Astrocyte of the hippocampus (primary cell): ENCODE measurements around the gene CDH4.

Experiments
- DNase-seq: peaks from one replicate; pipeline ENCODE4 v3.0.0; 2011; ENCODE audit warnings: low read depth, low spot score

Gene CDH4

DNA sequence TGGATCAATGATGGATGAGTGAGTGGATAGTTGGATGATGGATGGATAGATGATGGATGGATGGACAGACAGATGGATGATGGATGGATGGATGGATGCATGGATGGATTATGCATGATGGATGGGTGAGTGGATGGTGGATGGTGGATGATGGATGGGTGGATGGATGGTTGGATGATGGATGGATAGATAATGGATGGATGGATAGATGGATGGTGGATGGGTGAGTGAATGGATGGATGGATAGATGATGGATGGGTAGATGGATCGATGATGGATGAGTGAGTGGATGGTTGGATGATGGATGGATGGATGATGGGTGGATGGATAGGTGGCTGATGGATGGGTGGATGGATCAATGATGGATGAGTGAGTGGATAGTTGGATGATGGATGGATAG is 637.6 kb downstream of the CDH4 start:
- no peak for DNase-seq

DNA sequence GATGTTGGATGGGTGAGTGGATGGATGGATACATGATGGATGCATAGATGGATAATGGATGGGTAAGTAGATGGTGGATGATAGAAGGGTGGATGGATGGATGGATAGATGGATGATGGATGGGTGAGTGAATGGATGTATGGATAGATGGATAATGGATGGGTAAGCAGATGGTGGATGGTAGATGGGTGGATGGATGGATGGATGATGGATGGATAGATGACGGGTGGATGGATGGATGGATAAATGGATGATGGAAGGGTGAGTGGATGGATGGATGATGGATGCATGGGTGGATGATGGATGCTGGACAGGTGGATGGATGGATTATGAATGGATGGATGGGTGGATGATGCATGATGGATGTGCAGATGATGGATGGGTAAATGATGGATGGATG is 638.1 kb downstream of the CDH4 start:
- DNase-seq = no peak

DNA sequence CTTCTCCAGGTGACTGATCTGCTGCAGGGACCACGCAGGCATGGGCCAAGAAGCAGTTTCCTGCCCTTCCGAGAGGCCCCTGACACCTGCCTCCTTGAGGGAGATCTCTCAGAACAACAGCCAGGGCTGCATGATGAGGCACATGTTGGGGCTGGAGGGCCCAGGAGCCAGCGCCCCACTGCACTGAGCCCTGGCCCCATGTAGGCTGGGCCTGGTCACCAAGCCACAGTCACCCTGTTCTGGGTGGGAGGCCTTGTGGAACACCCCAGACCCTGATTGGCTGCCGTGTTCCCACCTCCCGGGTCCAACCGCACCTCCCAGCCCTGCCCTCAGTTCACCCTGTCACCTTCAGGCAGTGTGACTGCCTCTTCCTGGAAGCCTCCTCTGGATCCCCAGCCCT is 639.4 kb downstream of the CDH4 start:
- DNase-seq = no peak

DNA sequence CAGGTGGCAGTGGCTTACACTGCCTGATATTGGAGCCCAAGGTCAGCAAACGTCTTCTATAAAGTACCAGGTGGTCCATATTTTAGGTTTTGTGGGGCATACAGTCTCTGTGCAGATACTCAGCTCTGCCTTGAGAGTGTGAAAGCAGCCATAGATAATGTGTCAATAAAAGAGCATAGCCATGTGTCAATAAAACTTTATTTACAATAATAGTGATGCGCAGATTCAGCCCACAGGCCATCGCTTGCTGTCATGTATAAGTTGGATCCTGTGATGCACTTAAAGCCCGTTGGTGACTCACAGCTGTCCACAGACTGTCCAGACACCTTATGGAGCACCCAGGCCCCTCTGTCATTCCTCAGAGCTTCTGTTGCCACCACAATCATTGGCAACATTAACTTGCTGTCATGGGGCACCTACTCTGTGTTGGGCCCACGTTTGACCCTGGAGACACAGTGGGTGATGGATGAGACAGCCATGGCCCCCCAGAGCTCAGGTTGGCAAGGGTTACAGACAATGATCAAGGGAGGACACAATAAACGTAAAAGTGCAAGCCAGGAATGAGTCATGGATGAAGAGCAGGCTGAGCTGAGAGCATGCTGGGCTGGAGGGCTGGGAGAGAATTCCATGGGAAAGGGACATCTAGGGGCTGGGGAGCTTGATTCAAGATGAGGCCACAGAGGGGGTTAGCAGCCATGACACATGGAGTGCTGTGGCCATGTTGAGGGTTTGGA is 640.0 kb downstream of the CDH4 start:
- DNase-seq = peak; percentile 7

DNA sequence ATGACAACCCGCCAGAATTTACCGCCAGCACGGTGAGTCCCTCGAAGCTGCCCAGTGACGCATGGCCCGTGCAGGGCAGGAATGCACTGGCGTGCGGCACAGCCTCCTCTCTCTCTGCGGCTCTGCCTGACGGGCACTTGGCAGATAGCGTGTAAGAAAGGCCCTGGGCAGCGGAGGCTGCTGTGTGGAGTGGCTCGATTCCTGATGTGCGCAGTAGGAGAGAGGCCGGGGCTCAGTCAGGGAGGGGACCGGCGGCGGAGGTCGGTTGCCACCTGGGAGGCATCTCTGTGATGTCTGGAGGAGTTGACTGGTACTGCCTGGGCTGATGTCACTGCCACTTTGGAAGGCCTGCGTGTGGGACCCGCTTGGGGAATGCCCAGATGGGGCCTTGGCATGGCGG is 643.0 kb downstream of the CDH4 start:
- DNase-seq = no peak

DNA sequence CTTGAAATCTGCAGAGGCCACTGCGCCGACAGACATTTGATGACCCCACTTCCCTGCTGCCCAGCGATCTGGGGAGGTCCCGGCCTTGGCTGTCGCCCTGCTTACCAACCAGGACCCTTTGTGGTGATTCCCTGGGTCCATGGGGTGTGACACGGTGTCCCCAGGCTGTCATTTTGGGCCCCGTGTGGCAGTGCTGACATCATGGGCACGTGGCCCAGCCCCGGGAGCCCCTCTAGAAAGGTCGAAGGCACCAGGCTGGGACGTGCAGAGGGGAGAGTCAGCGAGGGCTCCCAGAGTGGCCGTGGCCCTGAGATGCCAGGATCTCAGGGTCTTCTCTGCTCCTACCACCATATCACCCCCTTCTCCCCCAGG is 643.6 kb downstream of the CDH4 start:
- no peak for DNase-seq

DNA sequence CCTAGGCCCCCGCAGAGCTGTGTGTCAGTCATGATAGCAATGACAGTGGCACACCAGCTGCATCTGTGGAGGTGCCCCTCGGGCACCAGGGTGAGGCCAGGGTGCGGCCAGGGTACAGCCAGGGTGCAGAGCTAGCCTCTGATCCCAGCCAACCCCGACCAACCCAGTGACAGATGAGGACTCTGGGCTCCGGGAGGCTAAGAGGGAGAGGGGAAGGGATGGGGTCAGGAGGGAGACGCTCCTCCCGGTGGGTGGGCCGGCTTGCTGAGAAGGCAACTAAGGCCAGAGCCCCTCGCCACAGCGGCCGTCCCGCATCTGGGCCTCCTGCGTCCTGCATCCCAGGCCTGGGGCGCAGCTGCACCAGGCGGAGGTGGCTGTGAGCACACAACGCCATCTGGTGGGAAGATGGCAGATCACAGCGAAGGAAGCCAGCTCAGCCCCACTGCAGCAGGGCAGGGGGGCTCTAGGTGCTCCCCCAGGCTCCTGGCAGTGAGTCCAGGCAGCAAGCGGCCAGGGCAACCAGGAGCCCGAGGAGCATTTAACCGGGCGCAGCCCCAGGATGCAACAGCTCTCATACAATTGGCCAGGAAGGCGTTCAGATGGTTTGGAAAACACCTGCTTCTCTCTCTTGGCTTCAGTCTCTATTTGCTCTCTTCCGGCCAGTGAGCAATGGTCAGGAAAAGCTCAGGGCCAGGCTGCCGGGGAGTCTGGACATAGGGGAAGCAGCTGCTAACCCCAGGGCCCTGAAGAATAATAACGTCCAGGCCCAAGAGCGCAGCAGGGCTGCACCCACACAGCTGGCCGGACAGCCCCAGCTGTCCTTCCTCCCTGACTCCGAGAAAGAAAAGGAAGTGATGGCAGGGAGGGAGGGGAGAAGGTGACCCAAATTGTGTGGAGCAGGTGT is 644.2 kb downstream of the CDH4 start:
- peak; percentile 79 for DNase-seq

DNA sequence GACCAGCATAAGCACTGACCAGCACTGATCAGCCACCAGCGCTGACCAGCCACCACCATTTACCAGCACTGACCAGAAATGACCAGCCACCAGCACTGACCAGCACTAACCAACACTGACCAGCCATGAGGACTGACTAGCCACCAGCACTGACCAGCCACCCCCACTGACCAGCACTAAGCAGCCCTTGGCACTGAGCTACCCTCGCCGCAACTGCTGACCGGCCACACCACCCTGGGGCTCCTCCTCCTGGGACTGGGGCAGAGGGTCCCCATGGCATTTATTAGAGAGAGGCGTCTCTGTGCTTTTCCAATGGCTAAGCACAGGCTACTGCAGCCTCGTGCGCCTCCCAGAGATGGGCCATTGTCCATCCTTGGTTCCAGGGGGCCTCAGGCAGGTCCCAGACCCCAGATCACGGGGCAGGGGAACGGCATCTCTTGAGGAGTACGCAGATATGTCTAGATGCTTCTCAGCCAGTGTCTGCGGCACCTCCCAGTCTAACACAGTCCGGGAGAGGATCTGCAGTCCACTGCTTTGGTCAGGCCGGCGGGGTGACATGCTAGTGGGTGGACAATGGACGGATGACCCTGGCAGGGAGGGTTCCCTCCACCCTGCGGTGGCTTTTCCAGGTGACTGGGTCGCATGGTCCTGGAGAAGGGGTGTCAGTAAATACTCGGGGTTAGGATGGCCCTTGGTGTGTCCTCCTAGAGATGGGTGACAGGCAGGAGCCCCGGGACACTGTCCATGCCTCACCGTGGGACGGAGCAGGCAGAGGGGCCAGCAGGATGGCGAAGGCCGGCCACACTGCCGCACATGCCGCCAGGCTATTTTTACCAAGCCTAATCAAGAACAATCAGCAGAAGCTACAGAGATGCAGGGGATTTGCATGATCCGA is 645.6 kb downstream of the CDH4 start:
- no peak for DNase-seq

DNA sequence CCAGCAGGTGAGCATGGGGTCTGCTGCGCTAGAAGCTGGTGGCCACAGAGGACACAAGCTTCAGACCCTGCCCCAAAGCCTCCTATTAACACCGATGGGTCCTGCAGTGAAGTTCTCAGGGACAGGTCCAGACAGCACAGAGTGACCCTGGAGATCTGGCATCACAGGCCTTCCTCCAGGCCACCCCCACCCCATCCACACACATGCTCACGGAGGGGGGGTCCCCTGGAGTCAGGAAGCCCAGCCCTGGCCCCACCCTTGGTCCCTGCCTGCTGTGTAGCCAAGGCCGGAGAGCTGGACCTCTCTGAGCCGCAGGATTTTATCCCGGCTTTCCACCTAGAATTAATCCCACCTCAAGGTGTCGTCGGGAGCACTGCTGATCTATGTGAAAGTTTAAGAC is 646.3 kb downstream of the CDH4 start:
- no peak for DNase-seq

DNA sequence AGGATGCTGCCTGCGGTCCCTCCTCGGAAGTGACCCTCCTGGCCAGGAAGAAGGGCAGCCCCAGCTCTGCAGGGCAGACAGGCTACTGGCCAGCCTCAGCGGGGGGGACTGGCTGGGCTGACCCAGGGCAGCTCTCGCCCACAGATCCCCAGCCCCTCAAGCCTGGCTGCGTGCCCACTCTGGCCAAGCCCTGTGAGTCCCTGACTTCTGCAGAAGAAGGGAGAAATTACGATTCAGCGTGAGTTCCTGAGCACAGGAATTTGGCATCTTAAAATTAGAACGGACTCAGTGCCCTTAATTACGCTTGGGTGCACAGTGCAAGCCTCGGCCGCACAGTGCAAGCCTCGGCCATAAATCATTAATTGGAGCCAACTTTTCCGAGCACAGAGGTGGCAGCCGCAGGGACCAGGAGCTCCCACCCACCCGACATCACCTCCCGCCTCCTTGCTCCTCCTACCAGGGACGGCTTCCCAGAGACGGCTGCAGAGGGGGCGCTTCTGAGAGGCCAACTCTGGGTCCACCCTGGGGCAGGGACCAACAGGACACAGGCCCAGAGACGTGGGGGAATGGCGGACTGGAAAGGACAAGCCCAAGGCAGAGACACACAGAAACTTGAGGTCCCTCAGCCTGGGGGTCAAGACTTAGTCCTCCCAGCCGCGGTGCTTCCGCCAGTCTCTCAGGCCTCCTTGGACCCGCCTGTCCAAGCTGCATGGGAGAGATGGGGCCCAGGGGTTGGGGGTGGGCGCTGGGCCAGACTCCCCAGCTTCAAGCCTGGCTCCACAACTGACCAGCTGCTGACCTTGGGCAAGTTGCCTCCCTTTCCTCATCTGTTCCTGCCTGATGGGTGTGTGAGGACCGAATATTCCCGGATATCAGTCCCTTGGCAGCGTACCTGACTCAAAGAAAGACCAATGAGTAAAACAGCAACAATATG is 648.2 kb downstream of the CDH4 start:
- DNase-seq = peak; percentile 59

DNA sequence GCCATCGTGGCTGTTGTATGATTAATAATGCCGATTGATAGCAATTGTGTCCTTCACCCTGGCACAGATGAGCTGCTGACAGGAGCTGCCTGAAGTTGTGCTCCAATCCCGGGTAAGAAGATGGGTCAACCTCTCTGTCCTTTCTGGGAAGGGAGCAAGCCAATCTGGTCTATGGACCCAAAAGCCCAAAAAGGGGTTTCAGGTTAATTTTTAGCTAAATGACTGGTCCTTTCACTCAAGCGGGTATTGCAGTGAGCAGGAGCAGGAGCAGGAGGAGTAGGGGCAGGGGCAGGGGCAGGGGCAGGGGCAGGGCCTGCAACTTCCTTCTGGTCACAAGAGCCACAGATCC is 648.9 kb downstream of the CDH4 start:
- DNase-seq = no peak

DNA sequence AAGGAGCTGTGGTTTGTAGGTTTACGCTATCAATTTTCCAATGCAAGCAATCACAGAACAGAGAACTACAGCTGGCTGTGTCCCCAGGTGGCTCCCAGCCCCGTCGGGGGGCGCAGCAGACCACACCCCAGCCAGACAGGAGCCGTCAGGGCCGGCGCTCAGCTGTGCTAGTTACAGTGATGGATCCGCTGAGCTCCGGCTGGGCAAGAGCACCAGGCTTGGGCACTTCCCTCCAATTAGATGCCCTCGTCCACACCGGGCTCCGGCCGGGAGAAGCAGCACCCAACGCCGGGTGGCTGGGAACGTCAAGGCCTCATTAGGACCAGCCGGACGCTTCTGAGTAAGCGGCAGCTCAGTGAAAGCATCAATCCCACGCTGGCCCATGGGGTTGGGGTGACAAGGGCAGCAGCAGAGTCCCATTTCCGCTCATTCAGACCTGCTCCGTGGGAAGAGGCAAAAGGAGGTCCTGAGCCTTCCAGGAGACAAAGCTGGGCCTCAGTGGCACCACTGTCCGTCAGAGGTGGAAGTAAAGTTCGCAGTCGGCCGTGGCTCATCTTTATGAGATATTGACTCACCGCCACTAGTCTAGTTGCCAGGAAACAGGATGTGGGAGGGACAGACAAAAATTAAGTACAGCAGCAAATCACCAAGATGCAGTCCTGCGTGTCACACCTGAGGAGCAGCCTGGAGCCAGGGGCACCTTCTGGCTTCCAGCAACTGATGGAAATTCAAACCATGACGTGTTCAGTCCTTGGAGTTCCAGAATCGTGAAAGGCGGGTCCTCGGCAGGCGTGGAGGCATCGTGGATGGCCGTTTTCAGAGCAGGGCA is 649.5 kb downstream of the CDH4 start:
- DNase-seq = no peak

DNA sequence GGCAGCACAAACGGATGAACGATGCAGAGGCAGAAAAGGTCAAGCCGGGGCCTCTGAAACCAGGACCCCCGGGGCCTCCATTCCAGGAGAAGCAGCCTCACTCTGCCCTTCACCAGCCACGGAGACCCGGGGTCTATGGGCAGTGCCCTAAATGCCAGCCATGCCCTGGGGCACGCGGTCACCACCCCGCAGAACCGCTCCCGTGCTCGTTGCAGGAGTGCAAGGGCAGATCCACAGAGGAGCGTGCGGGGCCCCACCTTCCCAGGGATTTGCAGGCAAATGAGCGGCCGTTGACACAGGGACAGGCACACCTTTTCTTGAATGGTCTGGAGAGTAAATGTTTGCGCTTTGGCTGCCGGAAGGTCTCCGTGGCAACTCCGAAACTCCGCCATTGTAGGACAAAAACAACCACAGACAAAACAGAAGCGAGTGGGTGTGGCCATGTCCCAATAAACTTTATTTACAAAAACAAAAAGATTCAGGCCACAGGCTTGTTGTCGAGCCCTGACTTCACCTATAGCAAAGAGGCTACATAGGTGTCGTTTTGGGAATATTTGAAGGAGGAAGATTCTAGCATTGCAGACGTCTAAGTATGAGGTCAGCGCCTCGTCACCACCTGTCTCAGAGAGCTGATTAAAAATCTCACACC is 650.3 kb downstream of the CDH4 start:
- DNase-seq = no peak

DNA sequence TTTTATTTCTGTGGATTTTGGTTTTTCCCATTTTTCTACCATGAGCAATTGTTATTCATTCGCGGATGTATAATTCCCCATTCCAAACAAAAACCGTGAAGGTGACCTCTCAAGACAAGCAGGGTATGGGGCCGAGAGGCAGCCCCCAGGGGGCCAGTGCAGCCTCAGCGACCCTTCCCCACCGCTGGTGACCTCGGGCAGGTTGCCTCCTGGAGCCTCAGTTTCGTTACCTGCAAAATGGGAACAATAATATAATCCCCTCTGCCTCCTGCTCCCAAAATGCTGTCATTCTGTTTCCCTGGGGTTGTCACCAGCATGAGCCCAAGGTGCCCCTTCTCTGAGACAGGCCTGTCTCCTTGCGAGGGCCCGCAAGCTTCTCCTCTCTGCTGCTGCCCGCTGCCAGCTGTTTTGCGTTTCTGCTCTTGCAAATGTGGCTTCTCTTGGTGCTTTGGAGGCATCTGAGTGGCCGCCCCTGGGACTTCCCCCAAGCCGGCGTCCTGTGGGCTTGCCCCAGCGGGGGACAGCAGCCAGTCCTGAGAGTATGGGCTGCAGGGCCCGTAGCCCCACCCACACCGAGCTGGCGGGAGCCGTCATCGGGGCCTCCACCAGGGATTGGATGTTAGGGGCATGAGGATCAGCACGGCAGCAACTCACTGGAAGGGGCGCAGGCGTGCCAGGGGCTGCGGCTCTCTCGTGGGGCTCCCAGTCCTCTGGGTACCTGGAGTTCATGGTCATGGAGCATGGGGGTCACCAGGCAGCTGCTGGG is 651.7 kb downstream of the CDH4 start:
- no peak for DNase-seq

DNA sequence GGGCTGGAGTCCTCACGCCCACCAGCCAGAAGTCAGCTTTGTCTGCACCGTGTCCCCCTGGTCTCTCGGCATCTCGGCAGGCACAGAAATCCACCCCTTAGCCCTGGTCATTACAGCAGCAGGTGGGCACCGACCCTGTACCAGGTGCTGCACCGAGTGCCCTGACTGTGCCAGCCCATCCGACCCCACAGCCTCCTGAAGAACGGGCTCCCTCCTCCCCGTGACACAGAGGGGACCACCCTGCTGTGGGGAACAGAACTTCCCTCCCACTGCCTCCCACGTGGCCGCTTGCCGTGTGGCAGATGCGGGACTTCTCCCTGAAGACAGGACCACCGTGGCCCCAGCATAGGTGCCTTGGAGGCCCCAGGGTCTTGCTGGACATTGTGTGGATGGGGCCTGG is 652.4 kb downstream of the CDH4 start:
- no peak for DNase-seq

DNA sequence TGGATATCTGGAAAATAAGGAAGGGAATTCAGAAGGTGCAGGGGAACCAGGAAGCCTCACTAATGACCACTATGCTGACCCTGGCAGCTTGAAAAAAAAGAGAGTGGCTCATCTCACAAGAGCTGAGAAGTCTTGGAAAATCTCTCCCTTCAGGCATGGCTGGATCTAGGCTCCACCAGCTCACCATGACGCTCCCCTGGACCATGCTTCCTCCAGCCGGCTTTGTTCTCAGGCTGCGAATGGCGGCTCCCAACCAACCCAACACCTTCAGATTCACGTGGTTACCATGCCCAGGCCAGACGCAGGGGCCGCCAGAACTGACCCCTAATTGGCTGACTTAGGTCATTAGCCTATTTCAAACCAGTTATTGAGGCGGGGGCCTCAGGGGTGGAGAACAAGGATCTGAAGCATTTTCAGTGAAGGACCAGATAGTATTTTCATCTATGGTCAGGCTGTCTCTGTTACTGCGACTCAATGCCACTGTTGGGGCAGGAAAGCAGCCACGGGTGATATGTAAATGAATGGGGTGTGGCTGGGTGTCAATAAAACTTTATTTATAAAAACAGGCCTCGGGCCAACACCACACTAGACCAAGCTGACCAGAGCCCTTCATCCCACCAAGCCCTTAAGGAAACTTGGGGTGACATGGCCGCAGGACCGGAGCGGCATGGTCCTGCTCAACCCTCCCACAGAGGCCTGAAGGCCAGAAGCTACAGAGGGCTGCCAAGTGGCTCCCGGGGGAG is 653.9 kb downstream of the CDH4 start:
- DNase-seq = no peak

DNA sequence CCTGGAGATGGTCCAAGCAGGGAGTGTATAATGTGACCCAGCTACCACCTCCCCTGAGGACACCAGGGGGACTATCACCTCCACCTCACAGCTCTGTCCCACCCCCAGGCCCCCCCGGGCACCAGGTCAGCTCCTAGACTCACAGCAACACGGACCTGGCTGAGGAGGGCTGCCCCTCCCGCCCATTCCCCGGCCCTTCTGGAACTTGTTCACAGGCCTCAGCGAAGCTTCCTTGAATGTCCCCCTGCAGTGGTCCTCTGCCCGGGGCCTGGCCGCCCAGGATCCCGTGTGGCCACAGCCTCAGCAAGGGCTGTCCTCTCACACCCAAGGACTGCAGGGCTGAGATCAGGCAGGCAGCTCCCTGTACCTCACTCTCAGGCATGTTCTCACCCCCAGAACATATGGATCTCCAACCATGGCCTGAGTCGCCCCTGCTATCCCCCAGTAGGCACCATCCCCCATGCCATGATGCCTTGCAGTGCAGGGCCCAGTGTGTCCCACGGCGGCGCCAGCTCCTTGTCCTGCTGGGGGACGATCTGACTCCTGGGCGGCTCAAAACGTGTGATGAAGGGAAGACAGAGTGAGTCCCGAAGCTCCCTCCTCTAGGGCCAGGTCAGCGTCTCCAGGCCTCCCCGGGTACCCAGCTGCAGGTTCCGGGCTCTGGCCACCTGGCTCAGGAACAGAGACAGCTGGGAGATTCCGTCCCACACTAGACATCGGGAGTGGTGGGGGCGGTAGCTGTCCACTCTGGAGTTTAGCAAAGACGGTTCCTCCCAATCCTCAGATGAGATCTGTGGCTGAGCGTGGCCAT is 655.2 kb downstream of the CDH4 start:
- no peak for DNase-seq
